ENCODE results near the gene BLZF1. TPM values are rescaled to one million over a fixed set of nuclear protein-coding genes. Genes with fewer than 3 reads are reported as not detected.

BLZF1 gene
- 10 to 100 TPM; 13.2 to 21.6 (median 18.2) TPM for total RNA-seq
- 36.3 TPM for total RNA-seq (2013)

- Mint-ChIP-seq H3K4me1 (peaks cover 7 to 13% of the 10 kb centered on the region in 2 donors), H3K4me3 (no peak within 1 kb of the TSS), H3K9me3 (no peaks in the 10 kb centered on the region), H3K27me3 (ENCODE audit: low read depth in 2 of 2) (no peaks in the 10 kb centered on the region), H3K36me3 (peaks cover 9% of the 10 kb centered on the region), H3K27ac (no peak within 1 kb of the TSS)
- no peaks in the 10 kb centered on the region for H3K27me3 ChIP-seq (ENCODE audit: control insufficient read depth, insufficient read depth, low read length)
- intact Hi-C loops (cut with micrococcal nuclease) = loop anchor here (1.0 to 10.0 kb wide), 9 partner anchors 56 to 1431 kb away; partner anchors contain the start of genes ATP1B1, DCAF6, MPC2 and SFT2D2
- ATAC-seq (peak; percentile 98 to 100 (median 99)), DNase-seq (peak; percentile 97 to 99)
- peaks cover 10% of the 10 kb centered on the region for H3K4me1 ChIP-seq (ENCODE audit: control insufficient read depth, insufficient read depth, low read length)
- no peaks in the 10 kb centered on the region for H3K9me3 ChIP-seq (ENCODE audit: control insufficient read depth, insufficient read depth, low read length)
- WGBS (ENCODE audit: insufficient coverage) = under 1% methylated on average over 37 of the region's 37 CpGs
- H3K4me3 ChIP-seq (ENCODE audit: low read length) = peak within 1 kb of the TSS; percentile 70
- no peak for TF ChIP-seq CTCF (IDR thresholded peaks at IDR 0.05)
- H3K36me3 ChIP-seq (ENCODE audit: control insufficient read depth, insufficient read depth, low read length) = peaks cover 23% of the 10 kb centered on the region
- peak within 1 kb of the TSS; percentile 77 for H3K27ac ChIP-seq (ENCODE audit: low read length)
These were observed at the start of gene BLZF1, which contains the start of gene NME7 for GRCh38 chr1:169367686-169368405. TSS of gene BLZF1 (plus strand) at chr1:169368195. CDS start at chr1:169369523, 1,328 bp downstream. TSS of gene NME7 (minus strand) at chr1:169367797. CDS start at chr1:169367710, 87 bp downstream.

GRCh38 chr1:169318536-169319244 is 49.3 kb upstream of the BLZF1 start:
- H3K9me3 Mint-ChIP-seq = no peaks in the 10 kb centered on the region
- no peaks in the 10 kb centered on the region for H3K36me3 Mint-ChIP-seq
- ATAC-seq (no peak), DNase-seq (no peak)
- H3K4me1 Mint-ChIP-seq = no peaks in the 10 kb centered on the region
- H3K27ac ChIP-seq (ENCODE audit: low read length) = no peak overlapping the region
- no peaks in the 10 kb centered on the region for H3K27me3 ChIP-seq (ENCODE audit: control insufficient read depth, insufficient read depth, low read length)
- H3K4me3 ChIP-seq (ENCODE audit: low read length) = no peak overlapping the region
- no peaks in the 10 kb centered on the region for H3K36me3 ChIP-seq (ENCODE audit: control insufficient read depth, insufficient read depth, low read length)
- H3K9me3 ChIP-seq (ENCODE audit: control insufficient read depth, insufficient read depth, low read length) = no peaks in the 10 kb centered on the region
- intact Hi-C loops (cut with micrococcal nuclease) = no loop called here
- H3K27ac Mint-ChIP-seq = no peak overlapping the region
- TF ChIP-seq CTCF (IDR thresholded peaks at IDR 0.05) = no peak
- H3K4me1 ChIP-seq (ENCODE audit: control insufficient read depth, insufficient read depth, low read length) = no peaks in the 10 kb centered on the region
- H3K4me3 Mint-ChIP-seq = no peak overlapping the region
- WGBS (ENCODE audit: insufficient coverage) = 95% methylated on average over 2 of the region's 3 CpGs
- H3K27me3 Mint-ChIP-seq (ENCODE audit: low read depth in 2 of 2) = peaks cover 0 to 2% of the 10 kb centered on the region in 2 donors

DNA sequence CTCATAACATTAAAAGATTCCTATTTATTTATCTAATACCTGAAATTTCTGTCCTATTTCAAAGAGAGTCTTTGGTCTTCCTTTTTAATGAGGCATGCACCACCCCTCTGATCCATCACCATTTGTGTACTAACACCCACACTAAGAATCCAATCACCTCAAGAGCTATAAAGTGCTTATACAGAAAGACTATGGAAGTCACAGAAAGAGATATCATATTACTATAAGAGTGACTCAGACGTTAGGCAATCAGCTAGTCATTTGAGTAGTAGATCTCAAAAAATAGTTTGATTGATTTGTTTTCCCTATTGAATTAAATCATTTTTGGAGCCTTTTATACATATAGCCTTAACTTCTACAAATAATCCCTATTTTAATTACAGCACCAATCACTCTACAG is 46.5 kb upstream of the BLZF1 start:
- no peaks in the 10 kb centered on the region for H3K27me3 ChIP-seq (ENCODE audit: control insufficient read depth, insufficient read depth, low read length)
- H3K4me3 Mint-ChIP-seq = no peak overlapping the region
- no peaks in the 10 kb centered on the region for H3K4me1 ChIP-seq (ENCODE audit: control insufficient read depth, insufficient read depth, low read length)
- no peak overlapping the region for H3K27ac Mint-ChIP-seq
- WGBS (ENCODE audit: insufficient coverage) = no CpG with 5 or more reads among the region's 1 CpG
- no peaks in the 10 kb centered on the region for H3K36me3 ChIP-seq (ENCODE audit: control insufficient read depth, insufficient read depth, low read length)
- TF ChIP-seq CTCF (IDR thresholded peaks at IDR 0.05) = no peak
- H3K9me3 ChIP-seq (ENCODE audit: control insufficient read depth, insufficient read depth, low read length) = no peaks in the 10 kb centered on the region
- DNase-seq (no peak), ATAC-seq (no peak)
- no peaks in the 10 kb centered on the region for H3K4me1 Mint-ChIP-seq
- H3K36me3 Mint-ChIP-seq = no peaks in the 10 kb centered on the region
- H3K9me3 Mint-ChIP-seq = no peaks in the 10 kb centered on the region
- H3K4me3 ChIP-seq (ENCODE audit: low read length) = no peak overlapping the region
- intact Hi-C loops (cut with micrococcal nuclease) = no loop called here
- H3K27me3 Mint-ChIP-seq (ENCODE audit: low read depth in 2 of 2) = peaks cover 0 to 2% of the 10 kb centered on the region in 2 donors
- no peak overlapping the region for H3K27ac ChIP-seq (ENCODE audit: low read length)

Measured in natural killer cell (primary cell).